ENCODE measurements around the gene PBOV1. TPM values are rescaled to one million over a fixed set of nuclear protein-coding genes. Genes with fewer than 3 reads are reported as not detected.

PBOV1 gene
- total and polyA plus RNA-seq, 11 donors = not detected

DNA sequence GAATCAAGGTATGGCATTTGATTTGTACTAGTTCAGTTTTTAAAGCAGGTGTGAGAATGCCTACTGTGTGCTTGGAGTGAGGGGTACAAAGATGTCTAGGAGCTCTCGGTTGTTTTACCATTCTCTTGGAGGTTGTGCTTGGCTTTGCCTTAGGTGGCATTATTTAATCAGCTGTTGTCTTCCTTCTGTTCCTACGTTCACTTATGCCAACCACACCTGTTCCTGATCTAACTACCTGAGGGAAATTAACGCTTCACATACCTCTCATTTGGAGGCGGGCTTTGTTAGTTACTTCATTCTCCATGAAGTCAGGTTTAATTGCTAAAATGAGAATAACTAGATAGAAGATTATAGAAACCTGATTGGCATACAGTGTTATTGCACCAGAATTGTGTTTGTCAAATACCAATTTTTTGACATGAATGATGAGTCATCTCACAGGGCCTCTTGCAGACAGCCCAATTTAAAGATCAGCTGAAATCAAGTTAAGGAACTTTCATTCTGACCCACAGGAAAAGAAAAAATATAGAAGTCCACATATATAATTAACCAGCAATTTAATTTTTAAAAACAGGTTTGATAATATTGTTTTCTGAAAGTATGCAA, 24.8 kb upstream of the PBOV1 start:
- ATAC-seq = no peak
- no peaks in the 10 kb centered on the region for H3K9me3 ChIP-seq
- 91 to 97% (median 94%) methylated on average over 4 of the region's 4 CpGs for whole genome bisulfite sequencing, 4 donors
- no peaks in the 10 kb centered on the region for H3K36me3 ChIP-seq
- no peaks in the 10 kb centered on the region for H3K4me1 ChIP-seq
- DNase-seq = no peak
- H3K27me3 ChIP-seq = no peaks in the 10 kb centered on the region
- intact Hi-C loops (cut with DNase I) = no loop called here
- H3K4me3 ChIP-seq = no peak overlapping the region
- no peak overlapping the region for H3K27ac ChIP-seq
- TF ChIP-seq, protein P1, sequence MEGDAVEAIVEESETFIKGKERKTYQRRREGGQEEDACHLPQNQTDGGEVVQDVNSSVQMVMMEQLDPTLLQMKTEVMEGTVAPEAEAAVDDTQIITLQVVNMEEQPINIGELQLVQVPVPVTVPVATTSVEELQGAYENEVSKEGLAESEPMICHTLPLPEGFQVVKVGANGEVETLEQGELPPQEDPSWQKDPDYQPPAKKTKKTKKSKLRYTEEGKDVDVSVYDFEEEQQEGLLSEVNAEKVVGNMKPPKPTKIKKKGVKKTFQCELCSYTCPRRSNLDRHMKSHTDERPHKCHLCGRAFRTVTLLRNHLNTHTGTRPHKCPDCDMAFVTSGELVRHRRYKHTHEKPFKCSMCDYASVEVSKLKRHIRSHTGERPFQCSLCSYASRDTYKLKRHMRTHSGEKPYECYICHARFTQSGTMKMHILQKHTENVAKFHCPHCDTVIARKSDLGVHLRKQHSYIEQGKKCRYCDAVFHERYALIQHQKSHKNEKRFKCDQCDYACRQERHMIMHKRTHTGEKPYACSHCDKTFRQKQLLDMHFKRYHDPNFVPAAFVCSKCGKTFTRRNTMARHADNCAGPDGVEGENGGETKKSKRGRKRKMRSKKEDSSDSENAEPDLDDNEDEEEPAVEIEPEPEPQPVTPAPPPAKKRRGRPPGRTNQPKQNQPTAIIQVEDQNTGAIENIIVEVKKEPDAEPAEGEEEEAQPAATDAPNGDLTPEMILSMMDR (IDR thresholded peaks at IDR 0.05) = no peak
- TF ChIP-seq POLR2A (IDR thresholded peaks at IDR 0.05) = no peak

DNA sequence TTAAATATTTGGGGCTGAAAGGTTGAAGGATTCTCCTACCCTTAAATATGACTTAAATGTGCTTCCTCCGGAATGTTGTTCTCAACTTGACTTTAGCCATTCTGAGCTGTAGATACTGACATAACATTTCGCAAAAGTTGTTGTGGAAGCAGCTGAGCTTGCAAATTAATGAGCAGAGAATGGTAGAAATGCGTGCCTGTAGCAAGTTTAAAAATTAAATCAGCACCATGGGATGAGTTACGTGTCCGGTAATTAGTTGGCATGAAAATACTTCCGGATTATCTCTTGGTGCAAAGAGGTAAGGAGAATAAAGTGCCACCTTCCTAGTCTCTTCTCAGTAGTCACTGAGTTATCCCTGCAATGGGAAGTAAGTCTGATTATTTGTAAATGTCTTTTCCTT, 23.6 kb upstream of the PBOV1 start:
- 93 to 95% (median 95%) methylated on average over 6 of the region's 6 CpGs for WGBS, 4 donors
- DNase-seq (no peak), ATAC-seq (no peak)
- Histone ChIP-seq H3K27ac (no peak overlapping the region), H3K4me3 (no peak overlapping the region), H3K9me3 (no peaks in the 10 kb centered on the region), H3K4me1 (no peaks in the 10 kb centered on the region), H3K27me3 (no peaks in the 10 kb centered on the region), H3K36me3 (no peaks in the 10 kb centered on the region)
- intact Hi-C loops (cut with DNase I) = no loop called here
- no peak for TF ChIP-seq POLR2A (IDR thresholded peaks at IDR 0.05)
- TF ChIP-seq, protein P1 (IDR thresholded peaks at IDR 0.05) = no peak

DNA sequence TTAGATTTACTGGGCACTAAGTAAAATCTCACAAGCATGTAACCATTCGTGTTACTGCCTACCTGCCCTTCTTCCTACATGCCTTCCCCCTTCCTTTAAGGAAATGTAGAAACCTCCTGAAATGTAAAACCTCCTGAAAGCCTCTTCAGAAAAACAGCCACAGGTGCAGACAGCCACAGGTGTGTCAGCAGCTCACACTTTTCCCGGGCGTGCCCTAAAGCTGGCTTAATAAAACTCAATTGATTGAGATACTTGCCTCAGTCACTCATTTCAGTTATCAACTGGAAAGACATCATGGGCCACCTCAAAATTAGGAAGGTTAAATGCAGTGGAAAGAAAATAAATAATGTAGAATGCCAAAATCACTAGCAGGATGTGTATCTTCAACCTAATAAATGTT, 23.1 kb upstream of the PBOV1 start:
- Histone ChIP-seq H3K4me1 (no peaks in the 10 kb centered on the region), H3K9me3 (no peaks in the 10 kb centered on the region), H3K4me3 (no peak overlapping the region), H3K36me3 (no peaks in the 10 kb centered on the region), H3K27ac (no peak overlapping the region), H3K27me3 (no peaks in the 10 kb centered on the region)
- TF ChIP-seq, protein P1 (IDR thresholded peaks at IDR 0.05) = no peak
- TF ChIP-seq POLR2A (IDR thresholded peaks at IDR 0.05) = no peak
- ATAC-seq (no peak), DNase-seq (no peak)
- 89 to 95% (median 93%) methylated on average over 3 of the region's 3 CpGs for WGBS, 4 donors
- intact Hi-C loops (cut with DNase I) = no loop called here

DNA sequence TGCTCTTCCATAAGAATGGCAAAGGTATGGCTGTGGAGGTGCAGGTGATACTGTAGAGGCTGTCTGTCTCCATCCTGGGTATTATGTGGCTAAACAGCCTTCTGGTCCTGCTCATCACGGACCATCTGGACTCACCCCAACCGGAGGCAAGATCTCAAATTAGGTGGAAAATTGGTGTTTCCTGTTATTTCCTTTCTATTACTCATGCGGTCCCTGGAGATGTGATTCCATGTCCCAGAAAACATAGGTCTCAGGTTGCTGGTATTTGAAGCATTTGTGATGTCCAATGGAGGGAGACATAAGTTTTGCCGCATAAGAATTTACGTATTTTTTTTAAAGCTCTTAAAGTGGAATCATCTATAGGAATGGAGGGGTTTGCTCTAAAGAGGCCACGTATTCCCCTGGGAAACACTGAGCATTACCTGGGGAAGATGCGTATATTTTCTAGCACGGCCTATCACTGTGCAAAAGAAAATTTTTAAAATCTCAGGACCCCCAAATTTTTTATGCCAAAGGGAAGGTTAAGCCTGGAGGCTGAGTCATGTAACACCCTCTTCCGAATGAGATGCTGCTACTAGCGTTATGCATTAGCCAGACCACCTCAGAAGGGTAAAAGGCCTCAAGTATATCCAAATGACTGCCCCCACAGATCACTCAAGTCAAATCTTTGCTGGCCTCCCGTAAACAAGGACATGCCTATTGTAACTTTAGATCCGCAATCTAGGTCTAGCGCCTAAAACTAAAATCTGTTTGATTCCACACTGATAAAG, 22.4 kb upstream of the PBOV1 start:
- intact Hi-C loops (cut with DNase I) = no loop called here
- no peak overlapping the region for H3K4me3 ChIP-seq
- no peaks in the 10 kb centered on the region for H3K36me3 ChIP-seq
- ATAC-seq = no peak
- 85 to 87% (median 85%) methylated on average over 13 of the region's 13 CpGs for WGBS, 4 donors
- no peaks in the 10 kb centered on the region for H3K9me3 ChIP-seq
- TF ChIP-seq POLR2A (IDR thresholded peaks at IDR 0.05) = no peak
- TF ChIP-seq, protein P1 (IDR thresholded peaks at IDR 0.05) = no peak
- no peaks in the 10 kb centered on the region for H3K4me1 ChIP-seq
- no peak for DNase-seq
- no peak overlapping the region for H3K27ac ChIP-seq
- no peaks in the 10 kb centered on the region for H3K27me3 ChIP-seq

All from heart left ventricle (tissue), 16 donors.